ENCODE data around the gene ADGRD2. TPM values are rescaled to one million over a fixed set of nuclear protein-coding genes. Genes with fewer than 3 reads are reported as not detected.

ADGRD2 gene
- total RNA-seq, 1 experiment from 2014 or later: not detected

DNA sequence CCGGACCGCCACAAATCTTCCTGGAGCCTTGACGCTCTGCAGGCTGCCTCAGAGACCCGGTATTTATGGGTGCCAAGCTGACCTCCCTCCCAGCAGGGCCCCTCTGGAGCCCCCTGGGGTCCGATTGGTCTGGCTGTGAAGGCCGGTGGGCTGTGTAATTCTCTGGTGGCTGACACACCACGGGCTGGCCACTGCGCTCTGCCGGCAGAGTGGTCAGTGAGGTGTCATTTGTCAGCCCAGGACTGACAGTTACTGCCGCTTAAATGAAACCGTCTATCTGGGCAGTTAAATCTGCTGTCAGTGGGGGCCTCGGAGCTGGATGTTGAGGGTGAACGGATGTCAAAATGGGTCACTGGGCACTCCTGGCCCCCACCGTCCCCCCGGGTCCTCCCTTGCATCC, 46.2 kb downstream of the ADGRD2 start:
- H3K9me3 Mint-ChIP-seq (ENCODE audit: unreplicated experiment): no peaks in the 10 kb centered on the region
- CTCF ChIA-PET: no interaction called here
- Histone ChIP-seq H3K9me3 (no peaks in the 10 kb centered on the region), H3K4me1 (no peaks in the 10 kb centered on the region), H3K36me3 (ENCODE audit: control insufficient read depth, insufficient read depth, low read length) (no peaks in the 10 kb centered on the region), H3K4me3 (ENCODE audit: low read depth, low read length) (no peak overlapping the region), H3K27me3 (replicated peaks; ENCODE audit: control insufficient read depth, insufficient read depth, low read length) (no peaks in the 10 kb centered on the region)
- intact Hi-C loops (cut with micrococcal nuclease; ENCODE audit: unreplicated experiment): no loop called here
- peaks cover 6% of the 10 kb centered on the region for H3K27me3 Mint-ChIP-seq (ENCODE audit: insufficient read depth, unreplicated experiment)
- BruUV-seq (replicated peaks): no TSS peak
- no peak for DNase-seq
- no peak overlapping the region for H3K4me3 Mint-ChIP-seq (ENCODE audit: unreplicated experiment)
- TF ChIP-seq, protein P1, sequence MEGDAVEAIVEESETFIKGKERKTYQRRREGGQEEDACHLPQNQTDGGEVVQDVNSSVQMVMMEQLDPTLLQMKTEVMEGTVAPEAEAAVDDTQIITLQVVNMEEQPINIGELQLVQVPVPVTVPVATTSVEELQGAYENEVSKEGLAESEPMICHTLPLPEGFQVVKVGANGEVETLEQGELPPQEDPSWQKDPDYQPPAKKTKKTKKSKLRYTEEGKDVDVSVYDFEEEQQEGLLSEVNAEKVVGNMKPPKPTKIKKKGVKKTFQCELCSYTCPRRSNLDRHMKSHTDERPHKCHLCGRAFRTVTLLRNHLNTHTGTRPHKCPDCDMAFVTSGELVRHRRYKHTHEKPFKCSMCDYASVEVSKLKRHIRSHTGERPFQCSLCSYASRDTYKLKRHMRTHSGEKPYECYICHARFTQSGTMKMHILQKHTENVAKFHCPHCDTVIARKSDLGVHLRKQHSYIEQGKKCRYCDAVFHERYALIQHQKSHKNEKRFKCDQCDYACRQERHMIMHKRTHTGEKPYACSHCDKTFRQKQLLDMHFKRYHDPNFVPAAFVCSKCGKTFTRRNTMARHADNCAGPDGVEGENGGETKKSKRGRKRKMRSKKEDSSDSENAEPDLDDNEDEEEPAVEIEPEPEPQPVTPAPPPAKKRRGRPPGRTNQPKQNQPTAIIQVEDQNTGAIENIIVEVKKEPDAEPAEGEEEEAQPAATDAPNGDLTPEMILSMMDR (IDR thresholded peaks at IDR 0.05; ENCODE audit: insufficient read depth in 1 of 2, low read depth in 1 of 2, low read length in 1 of 2, severe bottlenecking in 1 of 2, unreplicated experiment in 1 of 2): no peak
- H3K27ac Mint-ChIP-seq (ENCODE audit: unreplicated experiment): no peak overlapping the region
- H3K36me3 Mint-ChIP-seq (ENCODE audit: insufficient read depth, unreplicated experiment): no peaks in the 10 kb centered on the region
- no peaks in the 10 kb centered on the region for H3K4me1 Mint-ChIP-seq (ENCODE audit: low read depth, unreplicated experiment)
- POLR2A ChIA-PET: no interaction called here

DNA sequence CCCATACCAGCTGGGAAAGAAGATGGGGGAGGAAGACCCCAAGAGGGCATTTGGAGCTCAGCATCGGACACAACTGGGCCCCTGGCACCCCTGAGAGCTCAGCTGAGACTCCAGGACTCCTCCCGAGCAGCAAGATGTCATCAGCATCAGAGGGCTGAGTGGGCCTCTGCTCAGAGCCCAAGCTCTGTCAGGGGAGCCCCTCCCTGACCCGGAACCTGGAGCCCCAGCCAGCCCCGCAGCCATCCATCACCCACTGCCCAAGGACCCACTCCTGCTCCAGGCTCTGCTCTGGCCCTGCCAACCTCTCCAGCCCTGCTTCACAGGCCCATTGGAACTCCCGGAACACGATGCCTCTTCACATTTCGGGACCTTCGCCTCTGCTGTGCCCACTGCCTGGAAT, 47.2 kb downstream of the ADGRD2 start:
- H3K9me3 Mint-ChIP-seq (ENCODE audit: unreplicated experiment): no peaks in the 10 kb centered on the region
- DNase-seq: no peak
- H3K27me3 Mint-ChIP-seq (ENCODE audit: insufficient read depth, unreplicated experiment): peaks cover 6% of the 10 kb centered on the region
- ChIA-PET POLR2A (no interaction called here), CTCF (no interaction called here)
- TF ChIP-seq, protein P1 (IDR thresholded peaks at IDR 0.05; ENCODE audit: insufficient read depth in 1 of 2, low read depth in 1 of 2, low read length in 1 of 2, severe bottlenecking in 1 of 2, unreplicated experiment in 1 of 2): no peak
- no peaks in the 10 kb centered on the region for H3K4me1 Mint-ChIP-seq (ENCODE audit: low read depth, unreplicated experiment)
- no peaks in the 10 kb centered on the region for H3K4me1 ChIP-seq
- H3K27ac Mint-ChIP-seq (ENCODE audit: unreplicated experiment): no peak overlapping the region
- intact Hi-C loops (cut with micrococcal nuclease; ENCODE audit: unreplicated experiment): no loop called here
- H3K36me3 ChIP-seq (ENCODE audit: control insufficient read depth, insufficient read depth, low read length): no peaks in the 10 kb centered on the region
- no peaks in the 10 kb centered on the region for H3K27me3 ChIP-seq (replicated peaks; ENCODE audit: control insufficient read depth, insufficient read depth, low read length)
- H3K9me3 ChIP-seq: no peaks in the 10 kb centered on the region
- no peak overlapping the region for H3K4me3 ChIP-seq (ENCODE audit: low read depth, low read length)
- no peak overlapping the region for H3K4me3 Mint-ChIP-seq (ENCODE audit: unreplicated experiment)
- no TSS peak for BruUV-seq (replicated peaks)
- H3K36me3 Mint-ChIP-seq (ENCODE audit: insufficient read depth, unreplicated experiment): no peaks in the 10 kb centered on the region

DNA sequence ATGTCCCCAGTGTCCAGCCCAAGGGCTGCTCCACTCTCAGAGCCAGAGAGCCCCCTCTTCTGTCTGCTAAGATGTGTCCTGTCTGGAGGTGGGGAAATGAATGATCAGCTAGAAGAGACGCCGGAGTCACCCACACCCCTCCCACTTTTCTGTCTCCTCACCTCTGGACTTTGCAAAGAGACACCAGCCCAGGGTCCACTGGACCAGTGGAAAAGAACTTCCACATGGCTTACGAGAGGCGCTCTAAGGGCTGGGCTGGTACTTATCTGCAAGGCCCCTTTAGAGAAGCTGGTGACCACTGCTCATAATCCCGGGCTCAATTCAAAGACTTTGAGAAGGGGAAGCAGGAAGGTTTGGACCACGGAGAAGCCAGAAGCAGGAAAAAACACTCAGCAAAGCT, 47.8 kb downstream of the ADGRD2 start:
- no peaks in the 10 kb centered on the region for H3K36me3 ChIP-seq (ENCODE audit: control insufficient read depth, insufficient read depth, low read length)
- intact Hi-C loops (cut with micrococcal nuclease; ENCODE audit: unreplicated experiment): no loop called here
- Mint-ChIP-seq H3K9me3 (ENCODE audit: unreplicated experiment) (no peaks in the 10 kb centered on the region), H3K27ac (ENCODE audit: unreplicated experiment) (no peak overlapping the region), H3K27me3 (ENCODE audit: insufficient read depth, unreplicated experiment) (peaks cover 6% of the 10 kb centered on the region), H3K4me1 (ENCODE audit: low read depth, unreplicated experiment) (no peaks in the 10 kb centered on the region), H3K4me3 (ENCODE audit: unreplicated experiment) (no peak overlapping the region), H3K36me3 (ENCODE audit: insufficient read depth, unreplicated experiment) (no peaks in the 10 kb centered on the region)
- POLR2A ChIA-PET: no interaction called here
- no peaks in the 10 kb centered on the region for H3K9me3 ChIP-seq
- H3K4me3 ChIP-seq (ENCODE audit: low read depth, low read length): no peak overlapping the region
- BruUV-seq (replicated peaks): no TSS peak
- H3K4me1 ChIP-seq: no peaks in the 10 kb centered on the region
- no peaks in the 10 kb centered on the region for H3K27me3 ChIP-seq (replicated peaks; ENCODE audit: control insufficient read depth, insufficient read depth, low read length)
- no peak for DNase-seq
- CTCF ChIA-PET: no interaction called here
- TF ChIP-seq, protein P1 (IDR thresholded peaks at IDR 0.05; ENCODE audit: insufficient read depth in 1 of 2, low read depth in 1 of 2, low read length in 1 of 2, severe bottlenecking in 1 of 2, unreplicated experiment in 1 of 2): no peak
